Measurements from ENCODE around the gene GLIS2. TPM values are rescaled to one million over a fixed set of nuclear protein-coding genes. Genes with fewer than 3 reads are reported as not detected.
A peak's percentile ranks its signal among the peaks of the same experiment; 100 is the strongest.

Gene GLIS2
- total RNA-seq, 1 donor from 2014 or later, result 0.53 TPM

DNA sequence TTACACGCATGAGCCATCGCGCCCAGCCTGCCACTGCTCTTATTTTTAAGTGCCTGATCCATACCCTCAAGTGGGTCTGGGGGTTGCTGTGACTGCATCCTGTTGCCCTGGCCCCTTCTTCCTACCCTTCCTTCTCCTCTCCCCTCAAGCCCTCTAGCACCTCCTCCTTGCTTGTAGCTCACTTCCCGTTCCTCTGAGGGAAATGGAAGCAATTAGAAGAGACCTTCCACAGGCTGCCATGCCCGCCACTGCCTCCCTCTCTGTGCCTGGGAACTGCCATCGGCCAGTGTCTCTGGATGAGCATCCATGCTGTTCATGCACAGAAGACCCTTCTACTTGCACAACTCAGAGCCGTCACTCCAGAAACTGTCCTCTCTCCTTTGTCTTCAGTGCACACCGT is 32.4 kb upstream of the GLIS2 start:
- no peaks in the 10 kb centered on the region for H3K27me3 ChIP-seq (ENCODE audit: control insufficient read depth, insufficient read depth, low read length)
- H3K4me3 ChIP-seq (ENCODE audit: low read depth, low read length), result no peak overlapping the region
- FAIRE-seq (no peak), DNase-seq (ENCODE audit: low read depth) (no peak)
- TF ChIP-seq, protein P1, sequence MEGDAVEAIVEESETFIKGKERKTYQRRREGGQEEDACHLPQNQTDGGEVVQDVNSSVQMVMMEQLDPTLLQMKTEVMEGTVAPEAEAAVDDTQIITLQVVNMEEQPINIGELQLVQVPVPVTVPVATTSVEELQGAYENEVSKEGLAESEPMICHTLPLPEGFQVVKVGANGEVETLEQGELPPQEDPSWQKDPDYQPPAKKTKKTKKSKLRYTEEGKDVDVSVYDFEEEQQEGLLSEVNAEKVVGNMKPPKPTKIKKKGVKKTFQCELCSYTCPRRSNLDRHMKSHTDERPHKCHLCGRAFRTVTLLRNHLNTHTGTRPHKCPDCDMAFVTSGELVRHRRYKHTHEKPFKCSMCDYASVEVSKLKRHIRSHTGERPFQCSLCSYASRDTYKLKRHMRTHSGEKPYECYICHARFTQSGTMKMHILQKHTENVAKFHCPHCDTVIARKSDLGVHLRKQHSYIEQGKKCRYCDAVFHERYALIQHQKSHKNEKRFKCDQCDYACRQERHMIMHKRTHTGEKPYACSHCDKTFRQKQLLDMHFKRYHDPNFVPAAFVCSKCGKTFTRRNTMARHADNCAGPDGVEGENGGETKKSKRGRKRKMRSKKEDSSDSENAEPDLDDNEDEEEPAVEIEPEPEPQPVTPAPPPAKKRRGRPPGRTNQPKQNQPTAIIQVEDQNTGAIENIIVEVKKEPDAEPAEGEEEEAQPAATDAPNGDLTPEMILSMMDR (IDR thresholded peaks at IDR 0.05; ENCODE audit: insufficient read depth, low read length, severe bottlenecking), result no peak
- H3K36me3 ChIP-seq (ENCODE audit: control insufficient read depth, insufficient read depth, low read length), result no peaks in the 10 kb centered on the region

DNA sequence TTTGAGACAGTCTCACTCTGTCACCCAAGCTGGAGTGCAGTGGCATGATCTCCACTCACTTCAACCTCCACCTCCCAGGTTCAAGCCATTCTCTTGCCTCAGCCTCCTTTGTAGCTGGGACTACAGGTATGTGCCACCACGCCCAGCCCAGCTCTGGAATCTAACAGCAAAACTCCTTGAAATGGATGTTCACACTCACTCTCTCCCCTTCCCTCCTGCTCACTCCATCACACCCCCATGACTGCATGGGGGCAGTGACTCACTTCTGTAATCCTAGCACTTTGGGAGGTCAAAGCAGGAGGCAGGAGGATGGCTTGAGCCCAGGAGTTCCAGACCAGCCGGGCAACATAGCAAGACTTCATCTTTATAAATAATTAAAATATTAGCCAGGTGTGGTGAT is 31.9 kb upstream of the GLIS2 start:
- Histone ChIP-seq H3K4me3 (ENCODE audit: low read depth, low read length) (no peak overlapping the region), H3K36me3 (ENCODE audit: control insufficient read depth, insufficient read depth, low read length) (no peaks in the 10 kb centered on the region), H3K27me3 (ENCODE audit: control insufficient read depth, insufficient read depth, low read length) (no peaks in the 10 kb centered on the region)
- FAIRE-seq (no peak), DNase-seq (ENCODE audit: low read depth) (peak; percentile 72)
- TF ChIP-seq, protein P1 (IDR thresholded peaks at IDR 0.05; ENCODE audit: insufficient read depth, low read length, severe bottlenecking), result no peak

DNA sequence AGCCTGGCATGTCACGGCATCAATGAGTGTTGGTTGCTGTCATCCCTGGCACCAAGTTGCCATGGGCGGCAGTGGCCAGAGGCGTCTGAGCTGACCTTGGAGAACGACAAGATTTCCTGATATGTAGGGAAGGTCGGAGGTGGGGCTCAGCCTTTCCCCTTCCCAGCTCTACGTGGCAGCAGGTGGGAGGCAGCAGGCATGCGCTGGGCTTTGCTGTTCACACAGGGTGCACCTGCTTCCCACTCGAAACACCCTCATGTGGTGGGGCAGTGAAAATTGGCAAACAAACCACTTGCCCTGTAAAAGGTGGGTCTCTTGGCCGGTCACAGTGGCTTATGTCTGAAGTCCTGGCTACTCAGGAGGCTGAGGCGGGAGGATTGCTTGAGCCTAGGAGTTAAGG is 30.7 kb upstream of the GLIS2 start:
- no peak for FAIRE-seq
- Histone ChIP-seq H3K27me3 (ENCODE audit: control insufficient read depth, insufficient read depth, low read length) (no peaks in the 10 kb centered on the region), H3K36me3 (ENCODE audit: control insufficient read depth, insufficient read depth, low read length) (no peaks in the 10 kb centered on the region), H3K4me3 (ENCODE audit: low read depth, low read length) (no peak overlapping the region)
- DNase-seq (ENCODE audit: low read depth), result no peak
- TF ChIP-seq, protein P1 (IDR thresholded peaks at IDR 0.05; ENCODE audit: insufficient read depth, low read length, severe bottlenecking), result no peak

DNA sequence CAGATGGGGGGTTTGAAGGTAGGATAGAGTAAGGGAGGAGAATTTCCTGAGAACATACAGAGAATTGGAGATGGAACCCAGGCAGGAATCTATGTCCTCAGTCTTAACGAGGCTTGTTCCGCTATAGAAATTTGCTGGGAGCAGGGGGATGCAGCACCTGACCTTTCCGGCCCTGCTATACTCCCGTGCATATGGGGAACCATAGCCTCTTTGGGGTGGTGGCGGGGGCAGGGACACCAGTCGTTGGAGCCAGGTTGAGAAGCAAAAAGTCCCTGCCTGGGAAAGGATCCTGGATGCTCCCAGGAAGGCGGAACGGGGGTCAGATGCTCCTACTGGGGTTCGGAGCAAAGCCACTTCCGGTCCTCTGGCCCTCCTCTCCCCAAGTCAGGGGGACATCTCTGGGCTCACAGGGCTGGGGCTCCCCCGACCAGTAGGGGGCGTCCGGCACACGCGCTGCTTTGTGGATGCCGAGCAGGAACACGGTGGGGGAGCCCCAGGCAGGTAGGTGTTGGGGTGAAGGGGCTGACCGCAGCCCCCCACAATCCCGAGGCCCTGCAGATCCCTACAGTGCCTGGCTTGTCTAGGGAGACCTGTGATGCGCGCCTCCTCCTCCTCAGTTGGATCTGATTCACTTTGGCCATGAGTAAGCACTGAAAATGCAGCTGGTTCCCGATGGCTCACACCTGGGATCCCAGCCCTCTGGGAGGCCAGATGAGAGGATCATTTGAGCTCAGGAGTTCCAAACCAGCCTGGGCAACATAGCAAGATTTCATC is 27.5 kb upstream of the GLIS2 start:
- H3K27me3 ChIP-seq (ENCODE audit: control insufficient read depth, insufficient read depth, low read length), result no peaks in the 10 kb centered on the region
- H3K36me3 ChIP-seq (ENCODE audit: control insufficient read depth, insufficient read depth, low read length), result no peaks in the 10 kb centered on the region
- peak; percentile 79 for DNase-seq (ENCODE audit: low read depth)
- H3K4me3 ChIP-seq (ENCODE audit: low read depth, low read length), result no peak overlapping the region
- TF ChIP-seq, protein P1 (IDR thresholded peaks at IDR 0.05; ENCODE audit: insufficient read depth, low read length, severe bottlenecking), result peak; percentile 90
- no peak for FAIRE-seq

DNA sequence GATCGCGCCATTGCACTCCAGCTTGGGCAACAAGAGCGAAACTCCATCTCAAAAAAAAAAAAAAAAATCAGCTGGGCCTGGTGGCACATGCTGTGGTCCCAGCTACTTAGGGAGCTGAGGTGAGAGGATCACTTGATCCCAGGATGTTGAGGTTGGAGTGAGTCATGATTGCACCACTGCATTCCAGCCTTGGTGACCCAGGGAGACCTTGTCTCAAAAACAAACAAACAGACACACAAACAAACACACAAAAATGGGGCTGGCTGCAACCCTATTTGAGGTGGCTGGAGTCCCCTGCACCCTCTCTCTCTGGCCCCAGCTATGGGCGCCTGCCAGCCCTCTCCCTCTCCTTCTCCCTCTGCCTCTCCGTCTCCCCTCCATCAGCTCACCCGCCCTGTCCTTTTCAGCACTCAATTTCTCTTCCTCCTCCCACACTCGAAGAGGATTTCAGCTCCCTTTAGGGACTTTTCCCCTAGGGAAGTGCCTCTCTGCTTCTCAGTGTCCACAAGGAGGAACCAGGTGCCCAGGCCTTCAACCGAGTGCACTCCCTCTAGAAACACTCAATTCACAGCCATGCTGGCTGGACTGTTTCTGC is 25.5 kb upstream of the GLIS2 start:
- peak; percentile 95 for DNase-seq (ENCODE audit: low read depth)
- Histone ChIP-seq H3K27me3 (ENCODE audit: control insufficient read depth, insufficient read depth, low read length) (no peaks in the 10 kb centered on the region), H3K4me3 (ENCODE audit: low read depth, low read length) (no peak overlapping the region), H3K36me3 (ENCODE audit: control insufficient read depth, insufficient read depth, low read length) (no peaks in the 10 kb centered on the region)
- TF ChIP-seq, protein P1 (IDR thresholded peaks at IDR 0.05; ENCODE audit: insufficient read depth, low read length, severe bottlenecking), result peak; percentile 50
- FAIRE-seq, result no peak
